DMS114 treated with DMSO at 0.1 percent for 48 hours (cell line): ENCODE data around the gene ACTRT2.

Experiments
- DNase-seq: peaks from one replicate; lab custom pipeline; 2025; ENCODE audit not compliant: unreplicated experiment; lab: John Stamatoyannopoulos, UW

Gene ACTRT2

DNA sequence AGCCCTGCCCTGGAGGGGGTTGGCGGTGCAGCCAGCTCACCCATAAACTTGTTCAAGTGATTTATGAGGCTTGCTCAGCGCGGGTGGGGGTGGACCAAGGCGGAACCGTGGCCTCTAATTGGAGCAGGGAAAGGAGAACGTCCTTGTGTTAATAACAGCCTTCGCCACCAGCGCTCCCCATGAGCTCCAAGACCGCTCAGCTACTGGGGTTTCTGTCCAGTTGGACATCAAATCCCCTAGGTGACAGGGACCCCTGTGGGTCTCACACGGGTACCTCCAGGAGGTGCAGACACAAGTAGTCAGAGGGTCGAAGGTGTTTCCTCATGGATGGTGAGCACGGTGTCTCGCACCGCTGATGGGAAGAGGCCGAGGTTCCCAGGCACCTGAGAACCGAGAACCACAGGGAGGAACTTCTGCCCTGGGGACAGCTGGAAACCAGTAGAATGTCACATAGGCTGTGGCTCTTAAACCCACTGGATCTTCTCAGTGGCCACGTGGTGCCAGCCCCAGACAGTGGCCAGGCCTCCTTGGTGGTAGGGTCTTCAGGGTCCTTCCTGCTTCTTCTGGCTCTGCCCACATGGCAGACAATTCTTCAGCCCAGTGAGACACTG is 3.7 kb upstream of the ACTRT2 start:
- no peak for DNase-seq

- DNase-seq, result no peak
Measured at GRCh38 chr1:3018051-3018471, 3.2 kb upstream of the ACTRT2 start.

GRCh38 chr1:3018576-3018975 is 2.7 kb upstream of the ACTRT2 start:
- DNase-seq, result no peak

DNA sequence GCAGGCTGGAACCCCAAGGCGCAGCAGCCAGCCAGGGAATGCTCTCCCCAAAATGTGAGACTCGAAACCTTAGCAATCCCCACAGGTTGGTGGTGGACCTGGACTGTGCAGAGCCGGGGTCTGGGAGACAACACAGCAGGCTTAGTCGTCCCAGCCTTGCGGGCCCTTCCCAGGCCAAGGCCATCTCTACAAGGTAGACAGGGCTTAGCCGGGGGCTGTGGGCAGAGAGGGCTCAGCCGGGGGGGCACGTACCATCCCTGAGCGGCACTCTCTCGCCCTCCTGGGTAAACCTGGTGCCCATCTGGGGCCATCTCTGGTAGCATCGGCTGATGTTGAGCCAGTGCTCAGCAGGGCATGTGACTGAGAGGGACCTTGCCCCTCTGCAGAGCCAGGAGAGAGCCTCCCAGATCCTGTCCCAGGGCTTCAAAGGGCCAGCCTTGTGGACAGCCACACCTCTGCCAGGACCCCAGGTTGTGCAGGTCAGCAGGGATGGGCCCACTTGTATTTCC is 2.2 kb upstream of the ACTRT2 start:
- no peak for DNase-seq

GRCh38 chr1:3019516-3020051 is 1.7 kb upstream of the ACTRT2 start:
- no peak for DNase-seq

DNA sequence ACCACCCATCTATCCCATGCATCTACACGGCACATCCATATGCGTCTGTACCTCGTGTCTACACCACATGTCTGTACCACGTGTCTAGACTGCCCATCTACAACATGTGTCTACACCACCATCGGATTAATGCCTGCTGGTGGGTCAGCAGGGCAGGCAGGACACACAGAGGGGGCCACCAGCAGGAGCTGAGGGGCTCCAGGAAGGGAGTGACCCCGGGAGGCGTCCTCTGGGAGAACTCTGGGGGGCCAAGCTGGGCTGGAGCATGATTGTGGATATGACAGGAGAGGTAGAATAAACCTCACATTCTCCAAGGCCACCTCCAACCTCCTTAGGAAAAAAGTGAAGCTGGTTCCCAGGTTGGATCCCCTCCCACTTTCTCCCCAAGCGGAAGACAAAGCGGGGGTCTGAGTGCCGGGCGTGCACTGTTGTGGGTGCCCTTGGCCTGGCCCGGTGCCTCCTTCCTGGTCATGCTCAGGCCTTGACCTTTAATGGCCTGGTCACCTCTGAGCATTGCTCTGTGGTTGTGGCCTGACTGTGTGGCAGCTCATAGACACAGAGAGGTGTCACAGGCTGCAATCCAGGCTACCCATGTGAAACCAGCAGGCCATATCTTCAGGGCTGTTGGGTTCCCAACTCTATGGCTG is 881 bp upstream of the ACTRT2 start:
- DNase-seq, result no peak

GRCh38 chr1:3021801-3022401 is 634 bp downstream of the ACTRT2 start:
- no peak for DNase-seq

DNA sequence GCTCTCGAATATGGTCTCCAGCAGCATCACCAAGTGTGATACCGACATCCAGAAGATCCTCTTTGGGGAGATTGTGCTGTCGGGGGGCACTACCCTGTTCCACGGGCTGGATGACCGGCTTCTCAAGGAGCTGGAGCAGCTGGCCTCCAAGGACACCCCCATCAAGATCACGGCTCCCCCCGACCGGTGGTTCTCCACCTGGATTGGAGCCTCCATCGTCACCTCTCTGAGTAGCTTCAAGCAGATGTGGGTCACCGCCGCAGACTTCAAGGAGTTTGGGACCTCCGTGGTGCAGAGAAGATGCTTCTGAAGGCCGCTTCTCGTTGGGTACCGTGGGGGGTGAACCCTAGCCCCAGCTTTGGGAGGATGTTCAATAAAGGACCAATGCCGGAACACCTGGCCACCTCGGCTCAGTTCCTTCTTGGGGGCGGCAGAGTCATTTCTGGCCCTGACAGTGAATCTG is 1.3 kb downstream of the ACTRT2 start:
- no peak for DNase-seq

GRCh38 chr1:3022976-3023375 is 1.7 kb downstream of the ACTRT2 start:
- no peak for DNase-seq

DNA sequence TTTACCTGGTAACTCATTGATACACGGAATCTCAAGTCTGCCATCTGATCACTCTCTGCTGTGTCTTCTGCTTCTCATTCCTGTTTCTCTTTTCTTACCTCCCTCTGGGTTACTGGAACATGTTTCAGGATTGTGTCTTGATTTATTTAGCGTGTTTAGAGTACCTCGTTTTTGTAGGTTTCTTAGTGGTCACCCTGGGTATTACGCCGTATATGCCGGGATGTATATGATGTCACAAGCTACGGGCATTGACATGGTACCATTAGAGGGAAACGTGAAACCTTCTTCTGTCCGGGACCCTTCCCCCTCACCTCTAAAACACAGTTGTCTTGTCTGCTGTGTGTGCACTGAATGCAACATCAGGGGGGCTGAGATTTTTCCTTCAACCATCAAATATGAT is 2.8 kb downstream of the ACTRT2 start:
- DNase-seq, result no peak

DNA sequence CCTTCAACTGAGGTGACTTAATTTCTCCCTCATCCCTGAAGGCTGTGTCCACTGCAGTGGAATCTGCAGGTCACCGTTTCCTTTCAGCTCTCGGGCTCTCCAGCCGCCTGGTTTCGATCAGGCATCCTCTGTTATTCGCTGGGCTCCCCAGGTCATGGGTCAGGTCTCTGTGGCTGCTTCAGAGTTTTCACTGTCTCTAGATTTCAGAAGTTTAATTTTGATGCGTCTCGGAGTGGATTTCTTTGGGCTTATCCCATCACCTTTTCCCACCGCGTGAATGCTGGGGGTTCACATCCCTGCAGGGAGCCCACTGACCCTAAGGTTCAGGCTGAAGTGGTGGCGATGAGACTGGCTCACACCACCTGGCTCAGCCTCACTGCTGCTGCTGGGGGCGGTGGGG is 3.3 kb downstream of the ACTRT2 start:
- no peak for DNase-seq

DNA sequence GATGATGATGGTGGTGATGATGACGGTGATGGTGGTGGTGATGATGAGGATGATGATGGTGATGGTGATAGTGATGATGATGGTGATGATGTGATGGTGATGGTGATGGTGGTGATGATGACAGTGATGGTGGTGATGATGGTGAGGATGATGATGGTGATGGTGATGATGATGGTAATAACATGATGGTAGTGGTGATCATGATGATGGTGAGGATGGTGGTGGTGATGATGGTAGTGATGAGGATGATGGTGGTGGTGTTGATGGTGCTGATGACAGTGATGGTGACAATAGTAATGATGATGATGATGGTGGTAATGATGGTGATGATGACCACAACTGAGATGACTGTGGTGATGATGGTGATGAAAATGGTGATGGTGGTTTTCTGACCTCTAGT is 4.9 kb downstream of the ACTRT2 start:
- no peak for DNase-seq

- no peak for DNase-seq
Measured at GRCh38 chr1:3026581-3027391, 5.5 kb downstream of the ACTRT2 start.

DNA sequence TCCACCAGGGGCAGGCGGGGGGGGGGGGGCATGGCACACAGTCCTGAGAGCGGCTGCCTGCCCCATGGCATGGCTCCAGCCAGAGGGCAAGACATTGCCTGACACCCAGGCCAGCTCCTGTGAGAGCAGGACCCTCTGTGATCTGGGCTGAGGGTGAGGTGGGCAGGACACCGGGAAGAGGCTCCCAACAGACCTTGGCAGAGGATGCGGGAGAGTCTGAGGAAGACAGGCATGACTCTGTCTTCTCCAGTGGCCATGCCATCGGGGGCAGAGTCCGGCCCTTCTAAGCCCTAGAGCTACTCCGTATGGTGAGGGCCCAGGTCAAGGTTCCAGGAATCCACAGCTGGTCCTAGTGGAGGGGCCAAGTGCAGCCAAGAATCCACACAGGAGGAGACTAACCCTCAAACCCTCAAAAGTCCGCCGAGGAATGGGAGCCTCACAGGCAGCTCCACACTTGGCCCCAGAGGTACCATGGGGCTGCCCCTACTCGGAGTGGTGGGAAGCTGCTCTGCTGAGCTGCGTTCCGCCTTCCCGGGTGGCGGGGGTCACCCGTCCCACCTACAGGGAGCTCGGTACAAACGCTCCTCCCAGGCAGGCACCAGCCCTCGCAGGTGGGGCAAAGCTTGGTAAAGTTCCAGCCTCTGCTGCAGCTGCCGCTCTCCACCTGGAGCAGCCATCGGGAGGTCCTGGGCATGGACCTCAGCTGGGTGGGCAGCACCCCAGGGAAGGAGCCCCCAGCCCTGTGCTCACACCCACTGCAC is 6.5 kb downstream of the ACTRT2 start:
- no peak for DNase-seq

GRCh38 chr1:3028531-3029282 is 7.4 kb downstream of the ACTRT2 start:
- DNase-seq, result no peak

- no peak for DNase-seq
Measured at GRCh38 chr1:3029481-3029961, 8.3 kb downstream of the ACTRT2 start.

DNA sequence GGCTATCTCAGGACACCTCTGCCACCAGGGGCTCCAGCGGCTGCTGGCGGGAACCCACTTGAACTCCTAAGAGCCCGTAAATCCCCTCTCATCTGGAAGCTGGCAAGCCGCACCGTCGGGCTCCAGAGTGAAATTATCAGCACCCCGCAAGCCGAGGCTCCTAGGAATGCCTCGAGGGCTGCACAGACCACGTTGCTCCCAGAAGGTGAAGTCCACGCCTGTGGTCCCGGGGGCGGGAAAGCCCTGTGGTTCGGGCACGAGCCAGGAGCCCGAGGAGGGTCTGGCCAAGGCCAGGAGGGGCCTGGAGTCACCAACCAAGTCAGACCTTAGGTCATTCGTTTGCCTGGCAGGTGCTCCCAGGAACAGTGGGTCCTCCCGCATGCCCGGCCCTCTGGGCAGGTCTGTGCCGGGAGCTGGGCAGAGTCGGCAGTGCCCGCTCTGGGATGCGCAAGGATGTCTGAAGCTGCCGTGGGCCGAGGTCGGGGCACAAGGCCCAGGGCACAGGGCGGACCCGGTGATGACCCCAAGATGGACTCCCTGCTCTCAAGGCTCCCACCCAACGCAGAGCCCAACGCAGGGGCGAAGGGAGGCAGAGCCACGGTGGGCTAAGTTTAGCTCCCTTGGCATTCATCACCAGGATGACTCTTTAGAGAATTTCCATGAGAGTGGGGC is 8.9 kb downstream of the ACTRT2 start:
- no peak for DNase-seq

GRCh38 chr1:3030663-3031381 is 9.6 kb downstream of the ACTRT2 start:
- no peak for DNase-seq
